Subcutaneous adipose tissue (tissue), 4 donors: ENCODE measurements around the gene FKBP9. TPM values are rescaled to one million over a fixed set of nuclear protein-coding genes. Genes with fewer than 3 reads are reported as not detected.

Source experiments
- CTCF ChIP-seq: fragments of 450-650 bp; IDR thresholded peaks from one replicate; pipeline ENCODE4 v1.5.1; 2016; ENCODE audit warnings: low read depth, mild to moderate bottlenecking, control low read depth, antibody characterized with exemption, moderate library complexity
- total RNA-seq, 4 donors: library from RNA; depleted of rRNA; stranded (reverse); fragments of >200 nt; gene quantifications; one replicate each; pipeline ENCODE4 v1.1.0, GENCODE V29; 2016

Gene FKBP9
- 100 to 1,000 TPM; 110 to 274 (median 180) TPM for total RNA-seq

- TF ChIP-seq CTCF, result no peak
Observed at GRCh38 chr7:32957326-32958045, at the start of gene FKBP9. FKBP9 (plus strand) TSS chr7:32957440; CDS start chr7:32957574, 134 bp downstream.

- no peak for TF ChIP-seq CTCF
Observed at GRCh38 chr7:32910195-32910594, 47.0 kb upstream of the FKBP9 start.

- no peak for TF ChIP-seq CTCF
Observed at GRCh38 chr7:32914184-32914583, 43.1 kb upstream of the FKBP9 start.

GRCh38 chr7:32915041-32915536 lies 42.2 kb upstream of the FKBP9 start:
- TF ChIP-seq CTCF, result no peak

- no peak for TF ChIP-seq CTCF
Observed at GRCh38 chr7:32916006-32916405, 41.2 kb upstream of the FKBP9 start.

- no peak for TF ChIP-seq CTCF
Observed at GRCh38 chr7:32921896-32922295, 35.3 kb upstream of the FKBP9 start.

- TF ChIP-seq CTCF, result no peak
Observed at GRCh38 chr7:32928785-32929298, 28.4 kb upstream of the FKBP9 start.
